ENCODE measurements around the gene NFIB. TPM values are rescaled to one million over a fixed set of nuclear protein-coding genes. Genes with fewer than 3 reads are reported as not detected.

The NFIB gene
- polyA plus RNA-seq, 3 donors, result not detected

DNA sequence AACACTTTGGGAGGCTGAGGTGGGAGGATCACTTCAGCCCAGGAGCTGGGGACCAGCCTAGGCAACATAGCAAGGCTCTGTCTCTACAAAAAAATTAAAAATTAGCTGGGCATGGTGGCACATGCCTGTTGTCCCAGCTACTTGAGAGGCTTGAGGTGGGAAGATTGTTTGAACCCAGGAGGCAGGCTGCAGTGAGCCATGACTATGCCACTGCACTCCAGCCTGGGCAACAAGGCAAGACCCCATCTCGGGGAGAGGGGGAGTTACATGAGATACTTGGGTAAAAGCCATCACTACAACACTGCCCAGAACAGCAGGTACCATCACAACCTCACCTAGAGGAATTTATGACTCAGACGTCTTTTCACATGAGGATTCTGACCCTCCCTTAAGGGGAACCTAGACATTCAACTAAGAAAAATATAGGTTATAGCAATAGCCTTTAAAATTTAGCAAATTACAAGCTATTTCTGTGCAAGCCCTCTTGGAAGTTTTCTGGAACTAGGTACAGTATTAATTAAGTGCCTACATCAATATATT is 143.5 kb downstream of the NFIB start:
- H3K9ac ChIP-seq (ENCODE audit: insufficient read depth, low read length, poor library complexity, severe bottlenecking), result no peak overlapping the region
- no peak overlapping the region for H2AFZ ChIP-seq (ENCODE audit: insufficient read depth, low read depth, low read length, poor library complexity, severe bottlenecking)
- H3K36me3 Mint-ChIP-seq, result no peaks in the 10 kb centered on the region
- no peaks in the 10 kb centered on the region for H3K79me2 ChIP-seq (ENCODE audit: insufficient read depth, low read length)
- H3K4me3 ChIP-seq (replicated peaks in 1 of 3; ENCODE audit: low read depth in 2 of 3, low read length in 3 of 3), result no peak overlapping the region
- no peak for DNase-seq
- no peaks in the 10 kb centered on the region for H4K20me1 ChIP-seq (ENCODE audit: insufficient read depth, low read length)
- no peak overlapping the region for H3K27ac ChIP-seq (ENCODE audit: low read depth in 1 of 2, low read length in 2 of 2)
- H3K9me3 Mint-ChIP-seq, result peaks cover 0 to 4% (median 0%) of the 10 kb centered on the region in 7 donors
- no peak overlapping the region for H3K27ac Mint-ChIP-seq
- TF ChIP-seq CTCF (IDR thresholded peaks at IDR 0.05), result no peak
- peaks cover 0 to 2% (median 0%) of the 10 kb centered on the region in 3 donors for H3K27me3 Mint-ChIP-seq (ENCODE audit: low read depth in 3 of 3)
- no peaks in the 10 kb centered on the region for H3K27me3 ChIP-seq (ENCODE audit: control insufficient read depth in 2 of 2, insufficient read depth in 2 of 2, low read length in 2 of 2)
- WGBS (ENCODE audit: insufficient coverage), result no CpG with 5 or more reads among the region's 2 CpGs
- H3K36me3 ChIP-seq (replicated peaks in 1 of 2; ENCODE audit: control insufficient read depth in 1 of 2, insufficient read depth in 2 of 2, low read length in 2 of 2), result no peaks in the 10 kb centered on the region
- H3K4me1 Mint-ChIP-seq, result no peaks in the 10 kb centered on the region
- H3K4me3 Mint-ChIP-seq, result no peak overlapping the region
- H3K4me1 ChIP-seq (ENCODE audit: control insufficient read depth in 1 of 2, insufficient read depth in 2 of 2, low read length in 2 of 2), result no peaks in the 10 kb centered on the region
- intact Hi-C loops (cut with micrococcal nuclease), result no loop called here
- H3K9me3 ChIP-seq (replicated peaks in 1 of 2; ENCODE audit: control insufficient read depth in 1 of 2, insufficient read depth in 1 of 2, low read length in 2 of 2), result no peaks in the 10 kb centered on the region
- H3K4me2 ChIP-seq (replicated peaks; ENCODE audit: extremely low read depth, low read length, poor library complexity, severe bottlenecking), result no peak overlapping the region

- no peaks in the 10 kb centered on the region for H3K36me3 ChIP-seq (replicated peaks in 1 of 2; ENCODE audit: control insufficient read depth in 1 of 2, insufficient read depth in 2 of 2, low read length in 2 of 2)
- WGBS (ENCODE audit: insufficient coverage), result 92% methylated on average over 4 of the region's 5 CpGs
These were observed 145.6 kb downstream of the NFIB start for GRCh38 chr9:14168381-14168780.

More at GRCh38 chr9:14168381-14168780, 145.6 kb downstream of the NFIB start:
- Histone ChIP-seq H3K9ac (ENCODE audit: insufficient read depth, low read length, poor library complexity, severe bottlenecking) (no peak overlapping the region), H4K20me1 (ENCODE audit: insufficient read depth, low read length) (no peaks in the 10 kb centered on the region), H3K27ac (ENCODE audit: low read depth in 1 of 2, low read length in 2 of 2) (no peak overlapping the region), H3K9me3 (replicated peaks in 1 of 2; ENCODE audit: control insufficient read depth in 1 of 2, insufficient read depth in 1 of 2, low read length in 2 of 2) (no peaks in the 10 kb centered on the region), H3K4me2 (replicated peaks; ENCODE audit: extremely low read depth, low read length, poor library complexity, severe bottlenecking) (no peak overlapping the region), H3K4me3 (replicated peaks in 1 of 3; ENCODE audit: low read depth in 2 of 3, low read length in 3 of 3) (no peak overlapping the region), H2AFZ (ENCODE audit: insufficient read depth, low read depth, low read length, poor library complexity, severe bottlenecking) (no peak overlapping the region), H3K4me1 (ENCODE audit: control insufficient read depth in 1 of 2, insufficient read depth in 2 of 2, low read length in 2 of 2) (no peaks in the 10 kb centered on the region), H3K79me2 (ENCODE audit: insufficient read depth, low read length) (no peaks in the 10 kb centered on the region), H3K27me3 (ENCODE audit: control insufficient read depth in 2 of 2, insufficient read depth in 2 of 2, low read length in 2 of 2) (no peaks in the 10 kb centered on the region)
- no peak for DNase-seq
- H3K27ac Mint-ChIP-seq, result no peak overlapping the region
- intact Hi-C loops (cut with micrococcal nuclease), result no loop called here
- H3K4me1 Mint-ChIP-seq, result no peaks in the 10 kb centered on the region
- no peaks in the 10 kb centered on the region for H3K36me3 Mint-ChIP-seq
- H3K27me3 Mint-ChIP-seq (ENCODE audit: low read depth in 3 of 3), result peaks cover 0 to 2% (median 0%) of the 10 kb centered on the region in 3 donors
- TF ChIP-seq CTCF (IDR thresholded peaks at IDR 0.05), result no peak
- H3K4me3 Mint-ChIP-seq, result no peak overlapping the region
- H3K9me3 Mint-ChIP-seq, result peaks cover 0 to 3% (median 0%) of the 10 kb centered on the region in 7 donors

All from CD14-positive monocyte (primary cell).